ENCODE data around the gene PCDHGA1. TPM values are rescaled to one million over a fixed set of nuclear protein-coding genes. Genes with fewer than 3 reads are reported as not detected.

Gene PCDHGA1
- total RNA-seq, 1 experiment from 2014 or later: 0.04 TPM

GRCh38 chr5:141371572-141372475 lies 41.5 kb downstream of the PCDHGA1 start:
- no peaks in the 10 kb centered on the region for H3K9me3 ChIP-seq (ENCODE audit: low read length)
- H3K4me2 ChIP-seq (ENCODE audit: low read length): no peak overlapping the region
- no peaks in the 10 kb centered on the region for H4K20me1 ChIP-seq (ENCODE audit: low read length)
- TF ChIP-seq CTCF (conservative IDR thresholded peaks at IDR 0.05; ENCODE audit: low read depth, low read length) (no peak), EZH2 (IDR thresholded peaks at IDR 0.05; ENCODE audit: low read length, unreplicated experiment) (no peak), EZH2phosphoT487 (IDR thresholded peaks at IDR 0.05; ENCODE audit: borderline replicate concordance, low read length) (no peak)
- H3K79me2 ChIP-seq (ENCODE audit: low read length): no peaks in the 10 kb centered on the region
- intact Hi-C loops (cut with micrococcal nuclease): no loop called here
- ATAC-seq (no peak), DNase-seq (no peak)
- H3K27ac ChIP-seq (ENCODE audit: low read length): no peak overlapping the region
- ChIA-PET POLR2A (ENCODE audit: unreplicated experiment) (no interaction called here), CTCF (no interaction called here)
- no peak overlapping the region for H2AFZ ChIP-seq (ENCODE audit: low read length)
- BruUV-seq (replicated peaks): no TSS peak
- no peaks in the 10 kb centered on the region for H3K27me3 ChIP-seq (ENCODE audit: low read length)
- H3K9ac ChIP-seq (ENCODE audit: low read length): no peak overlapping the region
- H3K4me1 ChIP-seq (ENCODE audit: insufficient read depth, low read length): no peaks in the 10 kb centered on the region
- H3K36me3 ChIP-seq (ENCODE audit: low read depth, low read length): no peaks in the 10 kb centered on the region
- H3K4me3 ChIP-seq (ENCODE audit: low read length): no peak overlapping the region
- H3F3A ChIP-seq (ENCODE audit: low read length, unreplicated experiment): no peaks in the 10 kb centered on the region
- no peaks in the 10 kb centered on the region for H3K9me2 ChIP-seq (replicated peaks; ENCODE audit: low read length)

- Histone ChIP-seq H3K4me3 (ENCODE audit: low read length) (no peak within 1 kb of the TSS), H3K4me2 (ENCODE audit: low read length) (no peak within 1 kb of the TSS)
Observed at GRCh38 chr5:141373673-141374317, 43.5 kb downstream of the PCDHGA1 start, which contains the start of gene PCDHGA6. Gene PCDHGA6, plus strand, starts transcription at chr5:141373891. Its CDS starts 193 bp downstream, at chr5:141374084.

More at GRCh38 chr5:141373673-141374317, 43.5 kb downstream of the PCDHGA1 start, which contains the start of gene PCDHGA6:
- BruUV-seq (replicated peaks): no TSS peak
- ChIA-PET POLR2A (ENCODE audit: unreplicated experiment) (no interaction called here), CTCF (no interaction called here)
- Histone ChIP-seq H3K27ac (ENCODE audit: low read length) (no peak within 1 kb of the TSS), H3K9me2 (replicated peaks; ENCODE audit: low read length) (no peaks in the 10 kb centered on the region), H2AFZ (ENCODE audit: low read length) (no peak within 1 kb of the TSS), H3K79me2 (ENCODE audit: low read length) (no peaks in the 10 kb centered on the region), H3F3A (ENCODE audit: low read length, unreplicated experiment) (no peaks in the 10 kb centered on the region), H3K36me3 (ENCODE audit: low read depth, low read length) (no peaks in the 10 kb centered on the region), H4K20me1 (ENCODE audit: low read length) (no peaks in the 10 kb centered on the region), H3K27me3 (ENCODE audit: low read length) (no peaks in the 10 kb centered on the region), H3K9me3 (ENCODE audit: low read length) (no peaks in the 10 kb centered on the region), H3K4me1 (ENCODE audit: insufficient read depth, low read length) (no peaks in the 10 kb centered on the region), H3K9ac (ENCODE audit: low read length) (no peak within 1 kb of the TSS)
- no peak for TF ChIP-seq CTCF (conservative IDR thresholded peaks at IDR 0.05; ENCODE audit: low read depth, low read length)
- TF ChIP-seq EZH2phosphoT487 (IDR thresholded peaks at IDR 0.05; ENCODE audit: borderline replicate concordance, low read length): no peak
- TF ChIP-seq EZH2 (IDR thresholded peaks at IDR 0.05; ENCODE audit: low read length, unreplicated experiment): no peak
- DNase-seq (no peak), ATAC-seq (no peak)
- intact Hi-C loops (cut with micrococcal nuclease): no loop called here
